Amniotic epithelial cell (primary cell): Measurements from ENCODE around the gene CAP2.
"Not testable (repeated sequence)": the region's sequence is repeated elsewhere in the genome, so short reads cannot be mapped to it uniquely, and the experiment has no call there.

Experiments
- DNase-seq: peaks from one replicate; pipeline ENCODE4 v3.0.0-alpha.2; 2010; ENCODE audit warnings: low read depth

The CAP2 gene

GRCh38 chr6:17503051-17503450, 109.7 kb downstream of the CAP2 start:
- no peak for DNase-seq

- no peak for DNase-seq
Measured at GRCh38 chr6:17504005-17504404, 110.6 kb downstream of the CAP2 start.

DNA sequence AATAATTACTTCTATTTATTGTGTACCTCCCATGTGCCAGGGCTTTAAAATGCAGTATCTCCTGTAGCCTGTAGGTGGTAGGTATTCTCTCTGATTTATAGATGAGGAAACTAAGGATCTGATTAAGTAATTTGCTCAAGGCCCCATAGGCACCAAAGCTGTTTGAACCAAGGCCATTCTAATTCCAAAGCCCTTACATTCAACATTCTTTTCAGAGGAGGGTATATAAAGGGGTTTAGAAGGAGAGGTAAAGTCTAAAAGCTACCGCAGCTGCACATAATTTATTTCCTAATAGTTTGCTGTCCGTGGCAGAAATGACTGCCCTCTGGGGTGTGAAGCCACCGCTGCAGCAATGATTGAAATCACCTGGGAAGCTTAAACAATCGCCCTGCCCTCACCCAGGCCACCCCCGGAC, 111.7 kb downstream of the CAP2 start:
- DNase-seq, result peak; percentile 18

DNA sequence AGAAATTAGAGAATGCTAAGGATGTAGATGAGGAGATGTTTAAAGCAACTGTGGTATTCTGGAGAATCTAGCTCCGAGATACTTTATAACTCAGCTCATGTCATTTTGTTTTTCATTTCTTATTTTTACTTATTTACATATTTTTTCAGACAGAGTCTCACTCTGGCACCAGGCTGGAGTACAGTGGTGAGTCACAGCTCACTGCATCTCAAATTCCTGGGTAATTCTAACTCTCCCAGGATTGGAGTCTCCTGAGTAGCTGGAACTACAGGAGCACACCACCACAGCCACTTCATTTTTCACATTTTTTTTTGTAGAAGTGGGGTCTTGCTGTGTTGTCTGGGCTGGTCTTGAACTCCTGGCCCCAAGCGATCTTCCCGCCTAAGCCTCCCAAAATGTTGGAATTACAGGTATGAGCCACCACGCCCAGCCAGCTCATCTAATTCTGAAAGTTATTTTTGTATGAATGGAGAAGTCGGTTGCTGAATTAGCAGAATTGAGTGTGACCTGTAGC, 112.4 kb downstream of the CAP2 start:
- DNase-seq, result peak; percentile 37

DNA sequence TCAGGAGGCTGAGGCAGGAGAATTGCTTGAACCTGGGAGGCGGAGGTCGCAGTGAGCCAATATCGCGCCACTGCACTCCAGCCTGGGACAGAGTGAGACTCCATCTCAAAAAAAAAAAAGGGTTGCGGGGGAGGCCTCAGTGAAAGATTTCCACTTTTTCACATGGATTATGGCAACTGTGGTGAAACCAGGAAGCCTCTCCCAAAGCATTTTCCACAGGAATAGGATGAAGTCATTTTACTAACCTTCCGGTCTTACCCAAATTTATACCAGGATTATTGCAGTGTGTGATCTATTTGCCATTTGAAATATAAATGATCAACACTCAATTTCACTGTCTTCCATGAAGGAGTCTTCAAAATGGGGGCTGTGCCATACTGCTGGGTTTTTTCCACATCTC, 113.1 kb downstream of the CAP2 start:
- DNase-seq, result no peak

- no peak for DNase-seq
Measured at GRCh38 chr6:17506962-17507361, 113.6 kb downstream of the CAP2 start.

DNA sequence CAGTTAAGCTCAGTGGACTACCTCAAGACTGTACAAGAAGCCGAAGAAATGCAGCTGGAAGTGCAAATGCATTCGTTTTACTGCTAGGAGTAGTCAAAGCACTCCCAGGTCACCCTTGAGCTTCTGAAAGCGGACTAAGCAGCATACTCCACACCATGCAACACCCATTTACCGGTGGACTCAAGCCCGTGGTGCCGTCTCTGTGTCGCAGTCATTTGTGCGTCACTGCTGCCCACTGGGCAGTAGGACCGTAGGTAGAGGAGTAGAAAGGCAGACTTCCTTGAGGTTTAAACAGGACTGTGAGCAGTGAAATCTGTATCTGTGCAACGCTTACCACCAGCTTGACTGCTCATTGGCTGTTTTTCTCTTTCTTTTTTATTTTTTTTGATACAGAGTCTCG, 117.7 kb downstream of the CAP2 start:
- no peak for DNase-seq

GRCh38 chr6:17511580-17511979, 118.2 kb downstream of the CAP2 start:
- DNase-seq, result no peak

- DNase-seq, result peak; percentile 24
Measured at GRCh38 chr6:17519120-17519519, 125.7 kb downstream of the CAP2 start.

DNA sequence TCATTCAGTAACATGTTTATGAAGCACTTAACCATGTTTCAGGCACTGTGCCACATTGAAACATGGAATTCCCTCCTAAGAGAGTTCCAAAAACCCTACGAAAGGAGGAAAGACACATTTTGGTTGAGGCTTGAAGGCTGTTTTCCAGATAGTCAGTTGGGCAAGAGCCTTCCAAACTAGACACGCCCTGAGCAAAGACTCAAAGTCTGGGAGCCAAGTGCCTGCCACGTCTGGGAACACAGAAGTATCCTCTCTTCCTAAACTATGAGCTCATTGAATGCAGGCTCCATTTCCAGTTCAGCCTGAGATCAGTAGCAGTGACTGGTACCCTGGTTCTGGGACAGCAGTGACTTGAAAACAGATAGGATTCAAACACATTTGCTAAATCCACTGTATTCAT, 132.2 kb downstream of the CAP2 start:
- DNase-seq, result no peak

- no peak for DNase-seq
Measured at GRCh38 chr6:17527076-17527475, 133.7 kb downstream of the CAP2 start.

DNA sequence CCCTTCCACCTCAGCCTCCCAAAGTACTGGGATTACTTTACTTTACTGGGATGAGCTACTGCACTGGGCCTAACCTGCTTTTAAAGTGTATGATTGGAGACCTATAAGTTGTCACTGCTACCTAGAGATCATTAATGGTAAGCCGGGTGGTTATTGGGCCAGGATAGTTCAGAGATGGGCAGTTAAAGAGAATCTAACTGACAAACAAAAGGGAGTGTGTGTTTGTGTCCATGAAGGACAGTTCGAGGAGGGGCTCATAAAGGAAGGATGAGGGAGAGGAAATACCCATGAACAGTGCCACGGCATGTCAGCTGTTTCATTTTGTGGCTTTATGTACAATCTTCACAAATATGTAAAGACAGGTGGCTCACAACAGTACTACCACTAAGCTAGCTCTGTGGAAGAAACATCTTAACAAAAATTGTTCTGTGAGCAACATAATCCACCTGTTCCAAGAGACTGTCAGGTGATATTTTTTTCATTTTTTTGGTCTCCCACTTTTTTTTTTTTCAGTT, 137.0 kb downstream of the CAP2 start:
- no peak for DNase-seq

DNA sequence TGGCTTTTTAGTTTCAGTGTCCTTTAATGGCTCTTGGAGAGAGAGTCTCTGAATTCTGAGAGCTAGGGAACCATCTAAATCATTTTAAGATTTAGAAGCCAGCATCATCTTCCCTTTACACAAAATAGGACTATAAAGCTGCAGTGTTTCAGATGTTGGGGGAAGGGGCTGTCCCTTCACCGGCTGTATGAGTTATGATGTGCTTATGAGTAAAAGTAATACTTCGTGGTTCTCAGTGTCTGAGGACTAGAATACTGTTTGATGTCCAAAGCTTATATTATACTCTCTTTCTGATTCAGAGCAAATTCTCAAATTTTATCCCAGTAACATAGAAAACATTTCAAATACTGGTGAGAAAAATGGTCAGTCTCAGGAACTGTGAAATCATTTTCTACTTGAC, 143.2 kb downstream of the CAP2 start:
- DNase-seq, result no peak

DNA sequence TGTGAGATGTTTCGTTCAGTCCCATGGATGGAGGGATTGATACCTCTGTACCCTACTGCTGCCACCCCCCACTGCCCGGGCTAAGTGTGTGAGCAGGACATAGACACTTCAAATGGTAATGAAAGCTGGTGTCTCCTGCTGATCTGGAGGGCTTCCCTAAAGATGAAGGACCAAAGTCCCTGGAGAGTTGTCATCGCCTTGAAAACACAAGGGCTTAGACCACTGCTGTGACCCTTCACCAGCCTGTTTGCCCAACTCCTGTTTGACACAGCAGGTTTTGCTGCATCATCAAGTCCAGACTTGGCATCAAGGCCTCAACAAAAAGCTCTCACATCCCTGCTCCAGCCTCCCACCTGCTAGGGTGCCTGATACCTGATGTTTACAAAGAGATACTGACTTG, 148.8 kb downstream of the CAP2 start:
- DNase-seq, result no peak

DNA sequence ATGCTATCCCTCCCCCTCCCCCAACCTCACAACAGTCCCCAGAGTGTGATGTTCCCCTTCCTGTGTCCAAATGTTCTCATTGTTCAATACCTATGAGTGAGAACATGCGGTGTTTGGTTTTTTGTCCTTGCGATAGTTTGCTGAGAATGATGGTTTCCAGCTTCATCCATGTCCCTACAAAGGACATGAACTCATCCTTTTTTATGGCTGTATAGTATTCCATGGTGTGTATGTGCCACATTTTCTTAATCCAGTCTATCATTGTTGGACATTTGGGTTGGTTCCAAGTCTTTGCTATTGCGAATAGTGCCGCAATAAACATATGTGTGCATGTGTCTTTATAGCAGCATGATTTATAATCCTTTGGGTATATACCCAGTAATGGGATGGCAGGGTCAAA, 152.3 kb downstream of the CAP2 start:
- not testable (repeated sequence) for DNase-seq

DNA sequence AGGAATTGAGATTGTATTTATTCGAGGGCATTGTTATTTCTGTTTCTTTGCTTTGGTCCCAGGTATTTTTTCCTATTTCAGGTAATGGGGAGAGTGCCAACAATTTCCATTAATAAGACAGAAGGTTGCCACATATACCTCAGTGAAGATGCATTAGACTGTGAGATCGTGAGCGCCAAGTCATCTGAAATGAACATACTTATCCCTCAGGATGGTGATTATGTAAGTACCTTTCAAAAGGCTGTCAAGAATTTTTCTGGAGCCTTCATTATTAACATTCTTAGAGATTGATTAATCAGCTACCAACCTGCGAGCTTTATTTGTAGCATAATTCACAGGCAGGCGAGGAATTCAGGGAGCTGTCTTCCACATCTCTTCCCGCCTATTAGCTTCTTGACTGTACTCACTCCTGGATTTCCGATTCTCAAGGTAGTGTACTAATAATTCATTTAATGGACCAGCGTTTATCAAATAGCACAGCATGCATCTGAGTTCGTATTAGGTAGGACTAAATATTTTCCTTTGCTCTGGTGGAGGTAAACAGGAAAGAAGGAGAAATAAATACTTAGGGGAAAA, 158.1 kb downstream of the CAP2 start:
- DNase-seq, result no peak

DNA sequence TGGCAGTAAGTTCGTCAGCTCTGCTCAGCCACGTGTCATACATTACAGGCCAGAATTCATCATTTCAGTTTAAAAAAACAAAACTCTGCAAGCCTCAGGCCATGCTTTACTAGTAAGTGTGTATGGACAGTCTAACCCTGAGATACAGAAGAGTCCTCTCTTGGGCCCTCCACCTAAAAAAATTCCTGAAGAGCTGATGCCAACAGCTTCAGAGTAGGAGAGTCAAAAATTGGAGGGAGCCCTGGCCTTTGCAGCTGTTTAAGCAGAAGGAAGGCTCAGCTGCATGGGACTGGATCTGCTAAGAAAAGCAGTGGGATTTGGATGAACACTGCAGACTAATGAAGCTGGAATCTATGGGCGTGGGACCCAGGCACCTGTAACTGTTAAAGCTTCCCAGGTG, 159.5 kb downstream of the CAP2 start:
- no peak for DNase-seq

GRCh38 chr6:17556014-17556413, 162.6 kb downstream of the CAP2 start:
- DNase-seq, result no peak

GRCh38 chr6:17562636-17563035, 169.2 kb downstream of the CAP2 start:
- no peak for DNase-seq

DNA sequence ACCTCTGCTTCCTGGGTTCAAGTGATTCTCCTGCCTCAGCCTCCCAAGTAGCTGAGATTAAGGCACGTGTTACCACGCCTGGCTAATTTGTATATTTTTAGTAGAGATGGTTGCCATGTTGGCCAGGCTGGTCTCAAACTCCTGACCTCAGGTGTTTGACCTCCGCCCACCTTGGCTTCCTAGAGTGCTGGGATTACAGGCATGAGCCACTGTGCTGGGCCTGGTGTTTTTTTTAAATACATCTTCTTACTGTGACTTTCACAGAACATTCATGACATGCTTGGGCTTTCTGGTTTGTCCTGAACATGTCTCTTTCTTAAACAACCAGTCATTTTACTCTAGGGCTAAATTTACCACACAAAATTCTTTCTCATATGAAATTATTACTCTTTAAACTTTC, 172.0 kb downstream of the CAP2 start:
- DNase-seq, result no peak

DNA sequence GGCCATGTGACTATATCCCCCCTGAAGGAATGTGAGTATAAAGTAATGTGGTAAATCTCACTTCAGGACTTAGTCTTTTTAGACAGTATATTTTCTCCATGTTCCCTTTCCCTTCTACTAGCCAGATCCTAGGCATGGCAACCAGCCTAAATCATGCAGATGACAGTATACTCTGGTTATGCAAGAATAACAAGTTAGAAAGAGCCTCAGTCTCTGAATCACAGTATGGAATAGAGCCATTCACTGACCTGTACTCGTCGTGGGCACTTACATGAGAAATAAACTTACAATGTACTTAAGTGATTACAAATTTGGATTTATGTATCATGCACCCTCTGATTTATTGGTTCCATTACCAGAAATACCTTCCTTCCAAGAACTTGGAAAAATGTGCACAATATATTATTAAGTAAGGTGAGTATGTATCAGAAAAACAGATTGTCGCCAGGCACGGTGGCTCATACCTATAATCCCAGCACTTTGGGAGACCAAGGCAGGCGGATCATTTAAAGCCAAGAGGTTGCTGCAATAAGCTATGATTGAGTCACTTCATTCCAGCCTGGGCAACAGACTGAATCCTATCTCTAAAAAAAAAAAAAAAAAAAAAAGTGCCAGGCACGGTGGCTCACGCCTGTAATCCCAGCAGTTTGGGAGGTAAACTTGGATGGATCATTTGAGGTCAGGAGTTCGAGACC, 181.6 kb downstream of the CAP2 start:
- DNase-seq, result peak; percentile 85

GRCh38 chr6:17577059-17577458, 183.7 kb downstream of the CAP2 start:
- no peak for DNase-seq

- peak; percentile 30 for DNase-seq
Measured at GRCh38 chr6:17580518-17581048, 187.2 kb downstream of the CAP2 start.
